Measurements from ENCODE around the gene PNPLA3. TPM values are rescaled to one million over a fixed set of nuclear protein-coding genes. Genes with fewer than 3 reads are reported as not detected.

The PNPLA3 gene
- total and polyA plus RNA-seq, 2 of the 4 experiments (the other 2 are of a cell fraction), result 3.6 to 7.5 TPM

DNA sequence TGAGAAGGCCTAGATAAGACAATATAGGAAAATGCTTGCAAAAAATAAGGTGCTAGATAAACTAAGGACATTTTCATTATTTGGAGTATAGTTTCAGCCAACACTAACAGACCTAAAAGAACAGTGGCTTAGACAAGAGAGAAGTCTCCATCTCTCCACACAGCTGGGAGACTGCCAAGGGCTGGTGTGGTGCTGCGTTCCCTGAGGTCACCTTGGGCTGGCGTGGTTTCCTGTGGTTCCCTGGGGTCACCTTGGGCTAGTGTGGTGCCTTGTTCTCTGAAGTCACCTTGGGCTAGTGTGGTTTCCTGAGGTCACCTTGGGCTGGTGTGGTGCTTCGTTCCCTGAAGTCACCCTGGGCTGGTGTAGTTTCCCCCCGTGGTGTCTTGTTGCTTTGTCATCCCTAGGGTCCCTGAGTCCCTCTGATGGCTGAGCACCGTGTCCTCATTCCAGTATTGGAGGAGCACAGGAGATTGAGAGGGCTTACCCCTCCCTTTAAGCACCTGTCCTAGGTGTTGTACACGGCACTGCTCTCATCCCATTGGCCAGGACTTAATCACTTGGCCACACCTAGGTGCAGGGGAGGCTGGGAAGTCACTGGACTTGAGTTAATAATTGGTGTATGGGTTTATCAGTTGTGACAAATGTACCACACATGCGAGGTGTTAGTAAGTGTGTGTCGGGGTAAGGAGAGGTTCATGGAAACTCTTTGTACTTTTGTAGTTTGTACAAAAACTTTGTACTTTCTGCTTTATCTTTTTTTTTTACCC lies 46.6 kb downstream of the PNPLA3 start:
- H3K18ac ChIP-seq (ENCODE audit: low read depth, low read length), result no peak overlapping the region
- H3K23ac ChIP-seq (ENCODE audit: low read depth, low read length), result no peak overlapping the region
- no peak for TF ChIP-seq MXI1 (IDR thresholded peaks at IDR 0.05; ENCODE audit: borderline replicate concordance, low read depth, low read length)
- TF ChIP-seq MAZ (IDR thresholded peaks at IDR 0.05; ENCODE audit: borderline replicate concordance, low read depth, low read length), result no peak
- no peak for TF ChIP-seq POLR2A (IDR thresholded peaks at IDR 0.05; ENCODE audit: low read depth, low read length)
- no peak for TF ChIP-seq SMC3 (IDR thresholded peaks at IDR 0.05; ENCODE audit: low read depth, low read length)
- TF ChIP-seq MAFK (IDR thresholded peaks at IDR 0.05; ENCODE audit: low read depth, low read length), result no peak
- no peak for TF ChIP-seq RCOR1 (IDR thresholded peaks at IDR 0.05; ENCODE audit: insufficient replicate concordance, low read length)
- no peak for TF ChIP-seq CEBPB (IDR thresholded peaks at IDR 0.05; ENCODE audit: low read depth, low read length)
- no peak for TF ChIP-seq FOS (IDR thresholded peaks at IDR 0.05; ENCODE audit: low read depth, low read length)
- TF ChIP-seq BHLHE40 (IDR thresholded peaks at IDR 0.05; ENCODE audit: low read depth, low read length), result no peak
- TF ChIP-seq, protein P1, sequence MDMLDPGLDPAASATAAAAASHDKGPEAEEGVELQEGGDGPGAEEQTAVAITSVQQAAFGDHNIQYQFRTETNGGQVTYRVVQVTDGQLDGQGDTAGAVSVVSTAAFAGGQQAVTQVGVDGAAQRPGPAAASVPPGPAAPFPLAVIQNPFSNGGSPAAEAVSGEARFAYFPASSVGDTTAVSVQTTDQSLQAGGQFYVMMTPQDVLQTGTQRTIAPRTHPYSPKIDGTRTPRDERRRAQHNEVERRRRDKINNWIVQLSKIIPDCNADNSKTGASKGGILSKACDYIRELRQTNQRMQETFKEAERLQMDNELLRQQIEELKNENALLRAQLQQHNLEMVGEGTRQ (IDR thresholded peaks at IDR 0.05; ENCODE audit: low read depth, low read length), result no peak
- TF ChIP-seq, protein P2, sequence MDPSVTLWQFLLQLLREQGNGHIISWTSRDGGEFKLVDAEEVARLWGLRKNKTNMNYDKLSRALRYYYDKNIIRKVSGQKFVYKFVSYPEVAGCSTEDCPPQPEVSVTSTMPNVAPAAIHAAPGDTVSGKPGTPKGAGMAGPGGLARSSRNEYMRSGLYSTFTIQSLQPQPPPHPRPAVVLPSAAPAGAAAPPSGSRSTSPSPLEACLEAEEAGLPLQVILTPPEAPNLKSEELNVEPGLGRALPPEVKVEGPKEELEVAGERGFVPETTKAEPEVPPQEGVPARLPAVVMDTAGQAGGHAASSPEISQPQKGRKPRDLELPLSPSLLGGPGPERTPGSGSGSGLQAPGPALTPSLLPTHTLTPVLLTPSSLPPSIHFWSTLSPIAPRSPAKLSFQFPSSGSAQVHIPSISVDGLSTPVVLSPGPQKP (IDR thresholded peaks at IDR 0.05; ENCODE audit: borderline replicate concordance, low read depth, low read length), result no peak
- TF ChIP-seq RFX5 (IDR thresholded peaks at IDR 0.05; ENCODE audit: low read depth, low read length), result no peak
- no CpG with 5 or more reads among the region's 8 CpGs for WGBS, 2 experiments (ENCODE audit: extremely low coverage in 2 of 2, insufficient read length in 1 of 2)
- ATAC-seq (ENCODE audit: low read depth), result no peak
- no peak overlapping the region for H2AK9ac ChIP-seq (replicated peaks; ENCODE audit: low read depth, low read length, poor library complexity)
- no TSS peak for BruUV-seq (replicated peaks)
- no peaks in the 10 kb centered on the region; the same call in none of the 2 replicates for H4K20me1 ChIP-seq (ENCODE audit: insufficient read depth, low read length)
- H3K4me3 ChIP-seq (ENCODE audit: insufficient read depth, low read depth, low read length), result no peak overlapping the region
- dilution Hi-C loops (cut with HindIII; ENCODE audit: low sequenced_read_pairs, unreplicated experiment) (no loop called here), intact Hi-C loops (cut with micrococcal nuclease) (no loop called here), in situ Hi-C loops (cut with MboI; ENCODE audit: low sequenced_read_pairs) (no loop called here)
- H3K56ac ChIP-seq (ENCODE audit: extremely low read depth, insufficient read depth, low read length), result no peak overlapping the region
- H4K8ac ChIP-seq (ENCODE audit: low read depth in 2 of 2, low read length in 2 of 2), result no peak overlapping the region
- DNase-seq, result no peak
- no peak overlapping the region for H3K4ac ChIP-seq (ENCODE audit: low read depth, low read length)
- H2BK120ac ChIP-seq (ENCODE audit: low read depth, low read length), result no peak overlapping the region
- H3K4me1 ChIP-seq (ENCODE audit: control insufficient read depth, insufficient read depth, low read length), result no peaks in the 10 kb centered on the region
- H2AK5ac ChIP-seq (ENCODE audit: low read depth, low read length), result no peak overlapping the region
- H3K14ac ChIP-seq (replicated peaks; ENCODE audit: low read depth, low read length), result no peak overlapping the region
- no peak overlapping the region for H3K9ac ChIP-seq (ENCODE audit: low read depth, low read length)
- no peak overlapping the region for H4K91ac ChIP-seq (ENCODE audit: insufficient read depth, low read depth, low read length)
- H3K36me3 ChIP-seq (ENCODE audit: control insufficient read depth, insufficient read depth, low read length), result peaks cover 71% of the 10 kb centered on the region
- H3K9me3 ChIP-seq (ENCODE audit: control insufficient read depth, insufficient read depth, low read length), result no peaks in the 10 kb centered on the region
- H2BK20ac ChIP-seq (ENCODE audit: low read depth, low read length), result no peak overlapping the region
- H3K79me1 ChIP-seq (ENCODE audit: low read depth in 1 of 2, low read length in 2 of 2), result peaks cover 5 to 7% of the 10 kb centered on the region in 2 experiments
- ChIA-PET CTCF (no interaction called here), POLR2A (ENCODE audit: unreplicated experiment) (no interaction called here)
- H2BK5ac ChIP-seq (ENCODE audit: low read depth, low read length, poor library complexity, severe bottlenecking), result no peak overlapping the region
- no peaks in the 10 kb centered on the region for H3K9me1 ChIP-seq (ENCODE audit: insufficient read depth, low read length)
- H3K27me3 ChIP-seq (ENCODE audit: control insufficient read depth, insufficient read depth, low read length), result no peaks in the 10 kb centered on the region
- no peak overlapping the region for H3K4me2 ChIP-seq (ENCODE audit: low read depth, low read length)
- H2BK15ac ChIP-seq (ENCODE audit: low read depth, low read length), result no peak overlapping the region
- no peak overlapping the region for H4K5ac ChIP-seq (ENCODE audit: low read depth, low read length)
- H2AFZ ChIP-seq (replicated peaks; ENCODE audit: low read length, poor library complexity), result no peak overlapping the region
- H3K27ac ChIP-seq (ENCODE audit: insufficient read depth, low read length), result no peak overlapping the region
